Smooth muscle cell (in vitro differentiated cells): ENCODE measurements around the gene RPL38. TPM values are rescaled to one million over a fixed set of nuclear protein-coding genes. Genes with fewer than 3 reads are reported as not detected.

Experiments
- DNase-seq: peaks from one replicate; lab custom pipeline; 2025; ENCODE audit not compliant: unreplicated experiment; lab: John Stamatoyannopoulos, UW
- H2AFZ ChIP-seq: fragments of 200-600 bp; sonication (generic); 2 replicates; pipeline ENCODE4 v1.6.0; 2016; ENCODE audit warnings: antibody characterized with exemption, low read depth, mild to moderate bottlenecking
- H3F3A ChIP-seq: fragments of 200-600 bp; sonication (generic); 2 replicates; pipeline ENCODE4 v1.6.0; 2017; ENCODE audit warnings: antibody characterized with exemption, low read depth
- H3K27ac ChIP-seq: fragments of 200-600 bp; sonication (generic); 2 replicates; pipeline ENCODE4 v1.5.1; 2016; ENCODE audit warnings: low read depth, mild to moderate bottlenecking
- H3K27me3 ChIP-seq: fragments of 200-600 bp; sonication (generic); 2 replicates; pipeline ENCODE4 v1.6.1; 2016; ENCODE audit warnings: low read depth, mild to moderate bottlenecking
- H3K36me3 ChIP-seq: fragments of 200-600 bp; sonication (generic); 2 replicates; pipeline ENCODE4 v1.5.1; 2016; ENCODE audit warnings: low read depth
- H3K4me1 ChIP-seq: fragments of 200-600 bp; sonication (generic); 2 replicates; pipeline ENCODE4 v1.5.1; 2016; ENCODE audit warnings: low read depth
- H3K4me2 ChIP-seq: fragments of 200-600 bp; sonication (generic); 2 replicates; pipeline ENCODE4 v1.6.0; 2016; ENCODE audit warnings: mild to moderate bottlenecking
- H3K4me3 ChIP-seq: fragments of 200-600 bp; sonication (generic); 2 replicates; pipeline ENCODE4 v1.5.1; 2016; ENCODE audit warnings: mild to moderate bottlenecking
- H3K79me2 ChIP-seq: fragments of 200-600 bp; sonication (generic); 2 replicates; pipeline ENCODE4 v1.6.0; 2016; ENCODE audit warnings: low read depth, mild to moderate bottlenecking
- H3K9ac ChIP-seq: fragments of 200-600 bp; sonication (generic); 2 replicates; pipeline ENCODE4 v1.6.0; 2016; ENCODE audit warnings: low read depth
- H3K9me3 ChIP-seq: fragments of 200-600 bp; sonication (generic); replicated peaks from 2 replicates; pipeline ENCODE4 v1.5.1; 2016; ENCODE audit warnings: low read depth
- H4K20me1 ChIP-seq: fragments of 200-600 bp; sonication (generic); 2 replicates; pipeline ENCODE4 v1.6.0; 2016; ENCODE audit warnings: low read depth
- WGBS: methylation state at CpG from one replicate; pipeline ENCODE4 v1.1.7; 2016; ENCODE audit warnings: low lambda C conversion rate; 5-methylcytosine and 5-hydroxymethylcytosine counted together
- polyA plus RNA-seq: library from polyadenylated mRNA; unstranded; fragments of >200 nt; fragmentation: Nextera tagmentation; extraction: Ambion mirVana; gene quantifications from 2 replicates; pipeline ENCODE4 v1.2.1, GENCODE V29; 2016
- total RNA-seq: library from RNA; depleted of rRNA; stranded (reverse); fragments of >200 nt; gene quantifications from 2 replicates; pipeline ENCODE4 v1.2.3, GENCODE V29; 2014
- TF ChIP-seq, protein P1 (sequence below): fragments of 200-600 bp; sonication (generic); IDR thresholded peaks from 2 replicates; pipeline ENCODE4 v1.5.1; 2017; ENCODE audit warnings: borderline replicate concordance, mild to moderate bottlenecking, antibody characterized with exemption; ENCODE audit not compliant: insufficient read depth, poor library complexity, severe bottlenecking

The RPL38 gene
- total and polyA plus RNA-seq, 2 experiments from 2014 or later: 449 to 889 TPM

DNA sequence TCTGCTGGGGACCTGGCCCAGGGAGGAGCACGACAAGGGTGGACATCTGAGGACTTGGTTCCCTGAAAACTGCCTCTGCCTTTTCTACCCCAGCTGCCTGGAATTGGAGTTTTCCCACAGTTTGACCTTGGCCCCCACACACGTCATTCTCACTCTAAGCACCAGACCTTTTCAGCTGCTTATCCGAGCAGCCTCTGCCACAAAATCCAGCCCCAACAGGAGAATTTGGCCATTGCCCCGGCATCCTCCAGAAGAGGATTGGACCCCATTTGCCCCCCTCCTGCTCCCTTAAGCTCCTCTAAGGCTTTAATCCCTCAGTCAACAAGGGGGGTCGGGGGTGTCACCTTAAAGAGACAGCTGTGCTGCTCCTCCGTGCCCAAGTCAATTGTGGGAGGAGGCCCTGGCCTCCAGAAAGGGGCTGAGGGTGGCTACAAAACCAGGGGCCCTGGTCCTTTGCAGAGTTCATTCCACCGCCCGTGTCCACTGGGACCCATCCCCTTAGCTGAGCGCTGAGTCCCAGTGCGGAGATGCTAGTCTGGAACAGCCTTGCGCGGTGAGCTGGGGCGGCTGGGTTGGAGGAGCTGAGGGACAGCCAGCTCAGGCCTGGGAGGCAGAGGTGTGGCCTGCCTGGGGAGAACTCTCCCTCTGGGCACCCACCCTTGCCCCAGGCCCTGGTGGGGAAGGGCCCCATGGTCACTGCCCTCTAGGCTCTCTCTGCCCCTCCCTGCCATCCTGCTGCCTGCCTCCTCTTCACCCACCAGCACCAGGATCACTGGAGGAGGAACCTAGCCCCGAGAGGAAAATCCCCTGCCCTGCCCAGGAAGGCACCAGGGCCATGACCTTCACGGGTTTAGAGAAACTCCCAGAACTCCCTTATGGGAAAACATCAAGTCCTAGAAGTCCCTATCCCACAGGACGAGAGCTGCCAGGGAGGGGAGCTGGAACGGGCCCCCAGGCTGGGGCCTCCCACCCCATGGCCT, 28.7 kb downstream of the RPL38 start:
- no peak overlapping the region for H3K27ac ChIP-seq
- no peaks in the 10 kb centered on the region for H3K79me2 ChIP-seq

DNA sequence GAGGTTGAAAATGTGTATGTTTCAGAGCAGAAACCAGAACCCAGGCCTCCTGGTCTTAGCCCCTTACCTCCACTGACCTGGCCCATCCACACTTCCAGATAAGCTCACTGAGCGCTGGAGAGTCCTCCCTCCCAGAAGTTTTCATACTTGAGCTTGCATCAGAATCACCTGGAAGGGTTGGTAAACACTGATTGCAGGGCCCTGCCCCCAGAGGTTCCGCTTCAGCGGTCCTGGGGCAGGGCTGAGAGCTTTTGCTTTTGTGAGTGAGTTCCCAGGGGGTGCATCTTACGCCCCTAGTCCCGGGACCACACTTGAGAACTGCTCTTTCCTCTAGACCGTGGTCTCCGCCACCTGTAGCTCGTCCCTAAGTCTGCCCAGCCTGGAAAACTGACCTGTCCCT, 30.5 kb downstream of the RPL38 start:
- Histone ChIP-seq H2AFZ (no peak overlapping the region), H3K4me1 (no peaks in the 10 kb centered on the region), H3K4me2 (no peak overlapping the region), H3K79me2 (no peaks in the 10 kb centered on the region), H3K4me3 (no peak overlapping the region), H3K27ac (no peak overlapping the region), H3K27me3 (no peaks in the 10 kb centered on the region), H3K9ac (no peak overlapping the region), H3K9me3 (no peaks in the 10 kb centered on the region), H3K36me3 (no peaks in the 10 kb centered on the region), H4K20me1 (no peaks in the 10 kb centered on the region), H3F3A (peaks cover 4% of the 10 kb centered on the region)
- 94% methylated on average over 8 of the region's 8 CpGs for WGBS
- DNase-seq: no peak
- TF ChIP-seq, protein P1, sequence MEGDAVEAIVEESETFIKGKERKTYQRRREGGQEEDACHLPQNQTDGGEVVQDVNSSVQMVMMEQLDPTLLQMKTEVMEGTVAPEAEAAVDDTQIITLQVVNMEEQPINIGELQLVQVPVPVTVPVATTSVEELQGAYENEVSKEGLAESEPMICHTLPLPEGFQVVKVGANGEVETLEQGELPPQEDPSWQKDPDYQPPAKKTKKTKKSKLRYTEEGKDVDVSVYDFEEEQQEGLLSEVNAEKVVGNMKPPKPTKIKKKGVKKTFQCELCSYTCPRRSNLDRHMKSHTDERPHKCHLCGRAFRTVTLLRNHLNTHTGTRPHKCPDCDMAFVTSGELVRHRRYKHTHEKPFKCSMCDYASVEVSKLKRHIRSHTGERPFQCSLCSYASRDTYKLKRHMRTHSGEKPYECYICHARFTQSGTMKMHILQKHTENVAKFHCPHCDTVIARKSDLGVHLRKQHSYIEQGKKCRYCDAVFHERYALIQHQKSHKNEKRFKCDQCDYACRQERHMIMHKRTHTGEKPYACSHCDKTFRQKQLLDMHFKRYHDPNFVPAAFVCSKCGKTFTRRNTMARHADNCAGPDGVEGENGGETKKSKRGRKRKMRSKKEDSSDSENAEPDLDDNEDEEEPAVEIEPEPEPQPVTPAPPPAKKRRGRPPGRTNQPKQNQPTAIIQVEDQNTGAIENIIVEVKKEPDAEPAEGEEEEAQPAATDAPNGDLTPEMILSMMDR: no peak

More for the DNA sequence above, 28.7 kb downstream of the RPL38 start:
- H3K36me3 ChIP-seq: no peaks in the 10 kb centered on the region
- H3K4me1 ChIP-seq: no peaks in the 10 kb centered on the region
- H3F3A ChIP-seq: peaks cover 4% of the 10 kb centered on the region
- H3K27me3 ChIP-seq: no peaks in the 10 kb centered on the region
- no peaks in the 10 kb centered on the region for H3K9me3 ChIP-seq
- H2AFZ ChIP-seq: no peak overlapping the region
- TF ChIP-seq, protein P1: no peak
- H3K4me3 ChIP-seq: no peak overlapping the region
- H3K9ac ChIP-seq: no peak overlapping the region
- no peak for DNase-seq
- H3K4me2 ChIP-seq: no peak overlapping the region
- H4K20me1 ChIP-seq: no peaks in the 10 kb centered on the region
- 81% methylated on average over 17 of the region's 17 CpGs for WGBS

DNA sequence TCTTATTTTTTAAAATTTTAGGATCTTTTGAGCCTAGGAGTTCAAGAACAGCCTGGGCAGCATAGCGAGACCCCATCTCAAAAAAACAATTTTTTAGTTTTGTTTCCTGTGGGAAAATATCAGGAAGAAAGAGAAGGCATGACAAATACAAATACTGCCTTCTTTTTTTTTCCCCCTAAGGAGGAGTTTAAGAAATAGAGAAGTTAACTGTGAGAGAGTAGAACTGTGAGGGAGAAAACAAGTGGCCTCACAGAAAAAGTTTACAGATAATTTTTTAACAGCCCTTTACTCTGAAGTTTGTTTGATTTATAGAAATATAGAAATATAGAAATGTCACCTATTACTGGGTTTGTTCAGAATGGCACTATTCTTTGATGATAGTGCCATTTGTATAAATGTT, 31.0 kb downstream of the RPL38 start:
- no peak overlapping the region for H3K4me3 ChIP-seq
- H3K9me3 ChIP-seq: no peaks in the 10 kb centered on the region
- peak overlapping the region; percentile 84 for H2AFZ ChIP-seq
- H3K79me2 ChIP-seq: no peaks in the 10 kb centered on the region
- no peaks in the 10 kb centered on the region for H3K27me3 ChIP-seq
- 95% methylated on average over 1 of the region's 1 CpG for WGBS
- peaks cover 4% of the 10 kb centered on the region for H3F3A ChIP-seq
- H3K4me1 ChIP-seq: no peaks in the 10 kb centered on the region
- DNase-seq: no peak
- H3K27ac ChIP-seq: no peak overlapping the region
- no peak overlapping the region for H3K9ac ChIP-seq
- TF ChIP-seq, protein P1: no peak
- no peaks in the 10 kb centered on the region for H4K20me1 ChIP-seq
- peak overlapping the region; percentile 74 for H3K4me2 ChIP-seq
- no peaks in the 10 kb centered on the region for H3K36me3 ChIP-seq
